GM21381 (cell line): ENCODE measurements around the gene GPER1.
"Not testable (repeated sequence)": the region's sequence is repeated elsewhere in the genome, so short reads cannot be mapped to it uniquely, and the experiment has no call there.

ENCODE experiments used
- ATAC-seq: cut with Tn5 transposase; IDR thresholded peaks from one replicate; pipeline ENCODE4 v1.9.1; 2021; ENCODE audit warnings: mild to moderate bottlenecking, moderate library complexity; ENCODE audit not compliant: unreplicated experiment

The GPER1 gene

GRCh38 chr7:1140476-1141104, 52.7 kb downstream of the GPER1 start:
- ATAC-seq, result no peak

GRCh38 chr7:1141651-1142050, 53.7 kb downstream of the GPER1 start:
- no peak for ATAC-seq

DNA sequence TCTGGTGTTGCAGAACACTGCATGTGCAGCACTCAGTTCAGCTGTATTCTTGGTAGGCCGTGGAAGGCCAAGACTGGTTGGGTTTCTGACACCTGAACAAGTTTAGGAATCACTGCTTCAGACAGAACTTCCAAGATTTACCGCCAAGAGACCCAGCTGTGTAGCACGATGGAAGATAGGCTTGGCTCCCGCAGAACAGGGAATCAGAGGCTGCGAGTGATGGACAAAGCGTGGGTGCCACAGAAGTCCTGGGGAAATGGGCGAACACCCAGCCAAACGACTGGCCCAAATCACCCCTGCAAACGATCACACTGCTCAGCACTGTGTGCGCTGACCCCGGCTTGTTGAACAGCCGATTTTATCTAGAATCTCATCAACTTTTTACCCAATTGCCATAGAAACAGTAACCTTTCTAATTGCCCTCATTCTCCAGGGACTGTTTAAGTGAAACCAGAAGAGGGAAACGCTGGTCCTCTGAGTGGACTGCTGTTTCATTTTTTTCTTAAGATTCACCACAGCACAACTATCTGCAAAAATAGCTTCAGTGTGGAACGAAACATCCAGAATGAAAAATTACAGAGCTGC, 54.2 kb downstream of the GPER1 start:
- ATAC-seq, result no peak

DNA sequence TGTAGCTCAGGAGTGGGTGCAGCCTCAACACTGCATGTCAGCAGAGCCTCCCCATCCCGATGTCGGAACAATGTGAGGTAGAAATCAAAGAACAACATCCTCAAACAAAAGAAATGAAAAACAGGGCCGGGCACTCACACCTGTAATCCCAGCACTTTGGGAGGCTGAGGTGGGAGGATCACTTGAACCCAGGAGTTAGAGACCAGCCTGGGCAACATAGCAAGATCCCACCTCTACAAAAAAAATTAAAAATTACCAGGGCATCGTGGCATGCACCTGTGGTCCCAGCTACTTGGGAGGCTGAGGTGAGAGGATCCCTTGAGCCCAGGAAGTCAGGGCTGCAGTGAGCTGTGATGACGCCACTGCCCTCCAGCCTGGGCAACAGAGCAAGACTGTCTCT, 55.1 kb downstream of the GPER1 start:
- ATAC-seq, result not testable (repeated sequence)
